Progenitor cell of endocrine pancreas (in vitro differentiated cells): ENCODE results near the gene TPO. TPM values are rescaled to one million over a fixed set of nuclear protein-coding genes. Genes with fewer than 3 reads are reported as not detected.
"Not testable (repeated sequence)": the region's sequence is repeated elsewhere in the genome, so short reads cannot be mapped to it uniquely, and the experiment has no call there.

Source experiments
- DNase-seq: peaks from one replicate; pipeline ENCODE4 v3.0.0; 2021; ENCODE audit warnings: low spot score; ENCODE audit not compliant: unreplicated experiment
- H3K27ac Mint-ChIP-seq: 2 replicates; pipeline ENCODE4 v1.8.0; 2021; ENCODE audit warnings: mild to moderate bottlenecking, moderate library complexity, mixed read lengths
- H3K27me3 Mint-ChIP-seq: 2 replicates; pipeline ENCODE4 v1.8.0; 2021; ENCODE audit warnings: mixed read lengths
- H3K36me3 Mint-ChIP-seq: 2 replicates; pipeline ENCODE4 v1.8.0; 2022; ENCODE audit warnings: mixed read lengths; ENCODE audit not compliant: insufficient read depth
- H3K4me1 Mint-ChIP-seq: 2 replicates; pipeline ENCODE4 v1.8.0; 2021; ENCODE audit warnings: low read depth, mixed read lengths
- H3K4me3 Mint-ChIP-seq: 2 replicates; pipeline ENCODE4 v1.8.0; 2021; ENCODE audit warnings: low read depth, mild to moderate bottlenecking, moderate library complexity, mixed read lengths
- H3K9me3 Mint-ChIP-seq: 2 replicates; pipeline ENCODE4 v1.8.0; 2021; ENCODE audit warnings: low read depth, mixed read lengths
- total RNA-seq: library from RNA; stranded (reverse); gene quantifications from 2 replicates; pipeline ENCODE4 v1.2.1, GENCODE V29; 2021
- TF ChIP-seq, protein P1 (sequence below): fragments of 200-600 bp; sonication (generic); IDR thresholded peaks from one replicate; pipeline ENCODE4 v1.5.0; 2021; ENCODE audit warnings: antibody characterized with exemption, mild to moderate bottlenecking; ENCODE audit not compliant: unreplicated experiment

TPO gene
- total RNA-seq, 1 donor from 2014 or later: not detected

DNA sequence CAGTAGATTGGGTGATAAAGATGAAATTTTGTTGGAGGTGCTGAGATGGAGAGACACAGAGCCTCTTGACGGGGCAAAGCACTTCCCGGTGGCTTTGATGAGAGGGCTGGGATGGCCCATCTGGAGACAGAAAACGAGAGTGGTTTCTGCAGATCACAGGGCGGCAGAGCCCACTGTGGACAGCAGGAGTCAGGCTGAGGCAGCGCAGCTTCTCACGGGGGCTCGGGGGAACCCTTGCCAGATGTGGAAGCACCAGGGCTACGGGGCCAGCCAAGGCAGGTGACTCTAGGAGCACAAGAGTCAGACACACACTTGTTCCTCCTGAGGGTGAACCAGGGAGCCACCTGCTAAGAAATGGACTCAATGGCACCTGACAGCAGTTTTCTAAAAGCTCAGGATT lies 78.5 kb downstream of the TPO start:
- H3K4me1 Mint-ChIP-seq: no peaks in the 10 kb centered on the region
- no peaks in the 10 kb centered on the region for H3K9me3 Mint-ChIP-seq
- no peak overlapping the region for H3K4me3 Mint-ChIP-seq

DNA sequence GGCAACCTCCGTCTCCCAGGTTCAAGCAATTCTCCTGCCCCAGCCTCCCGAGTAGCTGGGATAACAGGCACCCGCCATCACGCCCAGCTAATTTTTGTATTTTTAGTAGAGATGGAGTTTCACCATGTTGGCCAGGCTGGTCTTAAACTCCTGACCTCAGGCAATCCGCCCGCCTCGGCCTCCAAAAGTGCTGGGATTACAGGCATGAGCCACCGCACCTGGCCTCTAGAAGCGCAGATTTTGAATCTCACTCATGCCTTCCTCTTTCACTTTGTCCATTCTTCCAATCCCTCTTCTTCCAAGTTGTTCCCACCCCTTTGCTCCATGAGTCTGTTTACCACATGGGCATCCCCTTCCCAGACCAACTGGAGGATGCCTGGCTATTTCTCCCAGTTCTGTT lies 79.0 kb downstream of the TPO start:
- not testable (repeated sequence) for DNase-seq, H3K4me3 Mint-ChIP-seq, H3K9me3 Mint-ChIP-seq, H3K27ac Mint-ChIP-seq, H3K4me1 Mint-ChIP-seq, H3K36me3 Mint-ChIP-seq
- peaks cover 17% of the 10 kb centered on the region for H3K27me3 Mint-ChIP-seq

More for the DNA sequence above, 78.5 kb downstream of the TPO start:
- H3K27ac Mint-ChIP-seq: no peak overlapping the region
- H3K36me3 Mint-ChIP-seq: no peaks in the 10 kb centered on the region
- H3K27me3 Mint-ChIP-seq: peaks cover 17% of the 10 kb centered on the region
- TF ChIP-seq, protein P1, sequence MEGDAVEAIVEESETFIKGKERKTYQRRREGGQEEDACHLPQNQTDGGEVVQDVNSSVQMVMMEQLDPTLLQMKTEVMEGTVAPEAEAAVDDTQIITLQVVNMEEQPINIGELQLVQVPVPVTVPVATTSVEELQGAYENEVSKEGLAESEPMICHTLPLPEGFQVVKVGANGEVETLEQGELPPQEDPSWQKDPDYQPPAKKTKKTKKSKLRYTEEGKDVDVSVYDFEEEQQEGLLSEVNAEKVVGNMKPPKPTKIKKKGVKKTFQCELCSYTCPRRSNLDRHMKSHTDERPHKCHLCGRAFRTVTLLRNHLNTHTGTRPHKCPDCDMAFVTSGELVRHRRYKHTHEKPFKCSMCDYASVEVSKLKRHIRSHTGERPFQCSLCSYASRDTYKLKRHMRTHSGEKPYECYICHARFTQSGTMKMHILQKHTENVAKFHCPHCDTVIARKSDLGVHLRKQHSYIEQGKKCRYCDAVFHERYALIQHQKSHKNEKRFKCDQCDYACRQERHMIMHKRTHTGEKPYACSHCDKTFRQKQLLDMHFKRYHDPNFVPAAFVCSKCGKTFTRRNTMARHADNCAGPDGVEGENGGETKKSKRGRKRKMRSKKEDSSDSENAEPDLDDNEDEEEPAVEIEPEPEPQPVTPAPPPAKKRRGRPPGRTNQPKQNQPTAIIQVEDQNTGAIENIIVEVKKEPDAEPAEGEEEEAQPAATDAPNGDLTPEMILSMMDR: no peak
- no peak for DNase-seq

DNA sequence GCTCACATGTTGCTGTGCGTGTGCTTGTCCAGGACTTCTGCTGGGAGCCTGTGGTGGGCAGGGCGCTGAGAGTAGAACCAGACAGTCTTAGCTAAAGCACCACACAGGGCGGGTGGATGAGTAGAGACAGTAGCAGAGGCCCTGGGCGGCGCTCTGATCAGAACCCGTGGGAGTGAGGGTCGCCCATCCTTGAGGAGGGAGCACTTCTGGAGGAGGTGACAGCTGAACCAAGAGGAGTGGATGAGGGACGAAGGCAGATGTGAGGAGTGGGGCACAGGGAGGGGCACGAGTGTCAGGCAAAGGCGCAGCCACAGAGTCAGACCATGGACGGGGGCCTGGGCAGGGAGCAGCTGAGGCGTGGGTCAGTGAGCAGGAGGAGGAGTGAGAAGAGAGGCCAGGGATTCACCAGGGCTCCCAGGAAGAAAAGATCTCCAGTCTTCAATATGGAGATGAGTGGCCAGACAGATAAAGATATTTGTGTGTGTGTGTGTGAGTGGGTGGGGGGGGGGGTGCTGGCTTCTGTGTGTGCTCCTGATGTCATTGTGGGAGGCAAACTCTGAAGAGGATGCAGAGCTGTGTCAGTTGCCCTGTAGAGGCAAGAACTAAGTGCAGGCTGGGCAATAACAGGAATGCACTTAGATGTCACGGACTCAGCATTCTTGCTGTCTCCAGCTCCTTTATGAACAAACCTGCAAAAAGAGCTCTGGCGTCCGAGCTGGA lies 79.6 kb downstream of the TPO start:
- no peaks in the 10 kb centered on the region for H3K9me3 Mint-ChIP-seq
- no peak overlapping the region for H3K4me3 Mint-ChIP-seq
- TF ChIP-seq, protein P1: no peak
- DNase-seq: no peak
- no peaks in the 10 kb centered on the region for H3K36me3 Mint-ChIP-seq
- no peak overlapping the region for H3K27ac Mint-ChIP-seq
- H3K27me3 Mint-ChIP-seq: peaks cover 17% of the 10 kb centered on the region
- H3K4me1 Mint-ChIP-seq: no peaks in the 10 kb centered on the region

DNA sequence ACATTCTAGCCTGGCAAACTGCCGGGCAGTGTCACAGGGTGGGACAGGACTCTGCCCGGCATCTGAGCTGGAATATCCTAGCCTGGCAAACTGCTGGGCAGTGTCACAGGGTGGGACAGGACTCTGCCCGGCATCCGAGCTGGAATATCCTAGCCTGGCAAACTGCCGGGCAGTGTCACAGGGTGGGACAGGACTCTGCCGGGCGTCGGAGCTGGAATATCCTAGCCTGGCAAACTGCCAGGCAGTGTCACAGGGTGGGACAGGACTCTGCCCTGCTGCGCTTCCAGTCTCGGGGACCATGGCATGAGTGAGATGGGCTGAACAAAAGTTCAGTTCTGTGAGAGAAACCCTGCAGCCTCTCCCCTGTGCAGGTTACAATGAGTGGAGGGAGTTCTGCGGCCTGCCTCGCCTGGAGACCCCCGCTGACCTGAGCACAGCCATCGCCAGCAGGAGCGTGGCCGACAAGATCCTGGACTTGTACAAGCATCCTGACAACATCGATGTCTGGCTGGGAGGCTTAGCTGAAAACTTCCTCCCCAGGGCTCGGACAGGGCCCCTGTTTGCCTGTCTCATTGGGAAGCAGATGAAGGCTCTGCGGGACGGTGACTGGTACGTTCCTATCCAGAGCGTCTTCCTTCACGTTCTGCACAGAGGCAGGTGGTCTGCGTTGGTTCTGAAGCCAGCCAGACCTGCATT lies 80.3 kb downstream of the TPO start:
- no peak for DNase-seq
- H3K36me3 Mint-ChIP-seq: no peaks in the 10 kb centered on the region
- no peak overlapping the region for H3K27ac Mint-ChIP-seq
- no peak overlapping the region for H3K4me3 Mint-ChIP-seq
- TF ChIP-seq, protein P1: no peak
- no peaks in the 10 kb centered on the region for H3K9me3 Mint-ChIP-seq
- H3K27me3 Mint-ChIP-seq: peaks cover 17% of the 10 kb centered on the region
- H3K4me1 Mint-ChIP-seq: no peaks in the 10 kb centered on the region

DNA sequence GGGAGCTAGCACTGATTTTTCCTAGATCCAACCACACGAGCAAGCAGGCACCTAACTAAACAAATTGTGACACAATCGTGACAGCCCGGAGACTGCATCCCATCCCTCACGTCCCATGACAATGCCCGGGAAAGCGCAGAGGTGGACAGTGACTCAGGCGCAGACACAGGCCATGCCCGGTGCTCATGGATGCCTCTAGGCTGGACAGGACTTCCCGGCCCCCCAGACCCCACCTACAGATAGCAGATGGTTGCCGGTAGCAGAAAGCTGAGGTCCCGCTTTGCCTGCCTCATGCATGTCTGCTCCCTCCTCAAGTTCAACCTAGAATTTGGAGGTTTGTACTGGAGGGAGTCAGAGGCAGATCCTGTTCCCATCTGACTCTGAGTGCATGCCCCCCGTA lies 81.0 kb downstream of the TPO start:
- no peak overlapping the region for H3K4me3 Mint-ChIP-seq
- H3K27me3 Mint-ChIP-seq: peaks cover 17% of the 10 kb centered on the region
- DNase-seq: no peak
- TF ChIP-seq, protein P1: no peak
- no peaks in the 10 kb centered on the region for H3K9me3 Mint-ChIP-seq
- no peak overlapping the region for H3K27ac Mint-ChIP-seq
- H3K36me3 Mint-ChIP-seq: no peaks in the 10 kb centered on the region
- H3K4me1 Mint-ChIP-seq: no peaks in the 10 kb centered on the region
